Measurements from ENCODE around the gene UBE2D2.

UBE2D2 gene

GRCh38 chr5:139644001-139644456, 82.9 kb downstream of the UBE2D2 start:
- intact Hi-C loops (cut with DNase I), result no loop called here
- peak in 2 of 10 donors; percentile 27 to 31 for DNase-seq

- intact Hi-C loops (cut with DNase I), result no loop called here
- DNase-seq, result peak in 4 of 10 donors; percentile 0 to 33 (median 2)
Observed at GRCh38 chr5:139644646-139645429, 83.7 kb downstream of the UBE2D2 start.

GRCh38 chr5:139645430-139645871, 84.3 kb downstream of the UBE2D2 start:
- peak in 2 of 10 donors; percentile 18 to 42 for DNase-seq
- intact Hi-C loops (cut with DNase I), result no loop called here

- DNase-seq, result peak in 2 of 10 donors; percentile 8 to 39
- intact Hi-C loops (cut with DNase I), result no loop called here
Observed at GRCh38 chr5:139646111-139646510, 85.0 kb downstream of the UBE2D2 start.

GRCh38 chr5:139646912-139647505, 85.9 kb downstream of the UBE2D2 start:
- intact Hi-C loops (cut with DNase I), result no loop called here
- DNase-seq, result peak in 3 of 10 donors; percentile 75 to 83 (median 81)

GRCh38 chr5:139647506-139648204, 86.5 kb downstream of the UBE2D2 start:
- intact Hi-C loops (cut with DNase I), result loop anchor here (1.0 kb wide), 1 partner anchor 10 kb away; no protein-coding TSS in a partner anchor
- DNase-seq, result peak in 3 of 10 donors; percentile 69 to 80 (median 72)

- intact Hi-C loops (cut with DNase I), result loop anchor here (1.0 kb wide), 1 partner anchor 11 kb away; no protein-coding TSS in a partner anchor
- peak; percentile 83 to 98 (median 88) for DNase-seq
Observed at GRCh38 chr5:139648205-139649081, 87.3 kb downstream of the UBE2D2 start, which contains the start of gene CXXC5. Gene CXXC5 (plus strand): TSS chr5:139648349. CDS start chr5:139680524, 32,175 bp downstream.

- intact Hi-C loops (cut with DNase I), result no loop called here
- DNase-seq, result peak in 5 of 10 donors; percentile 50 to 93 (median 88)
Observed at GRCh38 chr5:139649082-139649991, 88.2 kb downstream of the UBE2D2 start.

GRCh38 chr5:139650031-139650688, 89.0 kb downstream of the UBE2D2 start:
- DNase-seq, result peak in 4 of 10 donors; percentile 76 to 94 (median 90)
- intact Hi-C loops (cut with DNase I), result no loop called here

GRCh38 chr5:139650689-139651042, 89.5 kb downstream of the UBE2D2 start:
- intact Hi-C loops (cut with DNase I), result no loop called here
- peak in 5 of 10 donors; percentile 56 to 92 (median 72) for DNase-seq

- peak in 7 of 10 donors; percentile 60 to 95 (median 78) for DNase-seq
Observed at GRCh38 chr5:139651043-139651834, 90.1 kb downstream of the UBE2D2 start.

GRCh38 chr5:139651853-139652787, 91.0 kb downstream of the UBE2D2 start:
- DNase-seq, result peak; percentile 89 to 99 (median 94)
- intact Hi-C loops (cut with DNase I), result no loop called here

More at GRCh38 chr5:139651043-139651834, 90.1 kb downstream of the UBE2D2 start:
- intact Hi-C loops (cut with DNase I), result no loop called here

- DNase-seq, result peak in 1 of 10 donors; percentile 70
- intact Hi-C loops (cut with DNase I), result no loop called here
Observed at GRCh38 chr5:139652788-139653241, 91.7 kb downstream of the UBE2D2 start.

- DNase-seq, result no peak
- intact Hi-C loops (cut with DNase I), result no loop called here
Observed at GRCh38 chr5:139653616-139654015, 92.5 kb downstream of the UBE2D2 start.

- intact Hi-C loops (cut with DNase I), result no loop called here
- DNase-seq, result no peak
Observed at GRCh38 chr5:139654464-139654863, 93.3 kb downstream of the UBE2D2 start.

- intact Hi-C loops (cut with DNase I), result no loop called here
Observed at GRCh38 chr5:139654871-139655491, 93.8 kb downstream of the UBE2D2 start.

More at GRCh38 chr5:139654871-139655491, 93.8 kb downstream of the UBE2D2 start:
- peak in 1 of 10 donors; percentile 80 for DNase-seq

All from posterior cingulate gyrus (tissue), 11 donors.